ENCODE measurements around the gene SMC4.
A peak's percentile ranks its signal among the peaks of the same experiment; 100 is the strongest.
"Not testable (repeated sequence)": the region's sequence is repeated elsewhere in the genome, so short reads cannot be mapped to it uniquely, and the experiment has no call there.

Gene SMC4

GRCh38 chr3:160399125-160400029 lies at the start of gene SMC4, which contains the start of gene IFT80:
SMC4 (plus strand) TSS chr3:160399650; CDS start chr3:160400827, 1,177 bp downstream.
IFT80 (minus strand) TSS chr3:160399225; CDS start chr3:160384600, 14,625 bp downstream.
- peak; percentile 99 for DNase-seq

GRCh38 chr3:160355826-160356225 lies 43.6 kb upstream of the SMC4 start:
- DNase-seq = peak; percentile 16

GRCh38 chr3:160362896-160363295 lies 36.6 kb upstream of the SMC4 start:
- DNase-seq = not testable (repeated sequence)

- DNase-seq = no peak
Measured at GRCh38 chr3:160365869-160366522, 33.5 kb upstream of the SMC4 start.

- no peak for DNase-seq
Measured at GRCh38 chr3:160368804-160369203, 30.6 kb upstream of the SMC4 start.

- no peak for DNase-seq
Measured at GRCh38 chr3:160369784-160370183, 29.7 kb upstream of the SMC4 start.

- no peak for DNase-seq
Measured at GRCh38 chr3:160370987-160371857, 28.2 kb upstream of the SMC4 start.

GRCh38 chr3:160372780-160373179 lies 26.7 kb upstream of the SMC4 start:
- no peak for DNase-seq

- DNase-seq = no peak
Measured at GRCh38 chr3:160373655-160374054, 25.8 kb upstream of the SMC4 start.

GRCh38 chr3:160374472-160374871 lies 25.0 kb upstream of the SMC4 start:
- no peak for DNase-seq

- DNase-seq = no peak
Measured at GRCh38 chr3:160374925-160375324, 24.5 kb upstream of the SMC4 start.

GRCh38 chr3:160376681-160377080 lies 22.8 kb upstream of the SMC4 start:
- DNase-seq = no peak

- DNase-seq = no peak
Measured at GRCh38 chr3:160378331-160379109, 20.9 kb upstream of the SMC4 start.

GRCh38 chr3:160379628-160380214 lies 19.7 kb upstream of the SMC4 start:
- no peak for DNase-seq

GRCh38 chr3:160381470-160381869 lies 18.0 kb upstream of the SMC4 start:
- no peak for DNase-seq

GRCh38 chr3:160384639-160385318 lies 14.7 kb upstream of the SMC4 start:
- no peak for DNase-seq

GRCh38 chr3:160390565-160391138 lies 8.8 kb upstream of the SMC4 start:
- no peak for DNase-seq

- DNase-seq = no peak
Measured at GRCh38 chr3:160392798-160393197, 6.7 kb upstream of the SMC4 start.

- no peak for DNase-seq
Measured at GRCh38 chr3:160393346-160394008, 6.0 kb upstream of the SMC4 start.

- DNase-seq = no peak
Measured at GRCh38 chr3:160394009-160394392, 5.4 kb upstream of the SMC4 start.
